Muscle layer of colon (tissue), 2 donors: ENCODE measurements around the gene PJA1.
A peak's percentile ranks its signal among the peaks of the same experiment; 100 is the strongest.

Experiments
- H3K27ac ChIP-seq: one replicate; pipeline ENCODE4 v1.7.0; 2013; ENCODE audit warnings: low read depth, mild to moderate bottlenecking, low read length, moderate library complexity
- H3K27me3 ChIP-seq, 2 donors: one replicate each; pipeline ENCODE4 v1.7.0; 2013; ENCODE audit warnings: low read length in 2 of 2, mild to moderate bottlenecking in 2 of 2; ENCODE audit not compliant: insufficient read depth in 2 of 2, control insufficient read depth in 1 of 2
- H3K36me3 ChIP-seq: one replicate; pipeline ENCODE4 v1.7.0; 2013; ENCODE audit warnings: mild to moderate bottlenecking, low read length; ENCODE audit not compliant: insufficient read depth
- H3K4me1 ChIP-seq: one replicate; pipeline ENCODE4 v1.7.0; 2013; ENCODE audit warnings: mild to moderate bottlenecking, low read length; ENCODE audit not compliant: insufficient read depth
- H3K4me3 ChIP-seq, 2 donors: one replicate each; pipeline ENCODE4 v1.7.0; 2013; ENCODE audit warnings: low read length in 2 of 2, low read depth in 1 of 2, mild to moderate bottlenecking in 1 of 2, moderate library complexity in 1 of 2
- H3K9ac ChIP-seq: one replicate; pipeline ENCODE4 v1.7.0; 2013; ENCODE audit warnings: low read length
- H3K9me3 ChIP-seq: one replicate; pipeline ENCODE4 v1.7.0; 2013; ENCODE audit warnings: mild to moderate bottlenecking, low read length
- donor health status: abdominal sarcoma.
- donor health status: Adenocarcinoma of cecum.

Gene PJA1

GRCh38 chrX:69170319-69170718 lies 5.1 kb upstream of the PJA1 start:
- H3K4me3 ChIP-seq: no peak overlapping the region
- no peak overlapping the region for H3K27ac ChIP-seq
- H3K36me3 ChIP-seq: no peaks in the 10 kb centered on the region
- no peaks in the 10 kb centered on the region for H3K9me3 ChIP-seq
- H3K27me3 ChIP-seq: peaks cover 0 to 3% of the 10 kb centered on the region in 2 donors
- no peaks in the 10 kb centered on the region for H3K4me1 ChIP-seq
- no peak overlapping the region for H3K9ac ChIP-seq

- peaks cover 9% of the 10 kb centered on the region for H3K4me1 ChIP-seq
- peaks cover 0 to 13% of the 10 kb centered on the region in 2 donors for H3K27me3 ChIP-seq
- peak overlapping the region; percentile 47 to 54 for H3K4me3 ChIP-seq
- H3K9me3 ChIP-seq: no peaks in the 10 kb centered on the region
- no peaks in the 10 kb centered on the region for H3K36me3 ChIP-seq
- H3K27ac ChIP-seq: peak overlapping the region; percentile 69
- H3K9ac ChIP-seq: no peak overlapping the region
Measured at GRCh38 chrX:69163936-69164741, 1.1 kb downstream of the PJA1 start.

GRCh38 chrX:69162361-69162865 lies 2.8 kb downstream of the PJA1 start:
- Histone ChIP-seq H3K27ac (no peak overlapping the region), H3K36me3 (no peaks in the 10 kb centered on the region), H3K4me1 (peaks cover 19% of the 10 kb centered on the region), H3K4me3 (no peak overlapping the region), H3K9ac (no peak overlapping the region), H3K9me3 (no peaks in the 10 kb centered on the region), H3K27me3 (peaks cover 0 to 20% of the 10 kb centered on the region in 2 donors)

GRCh38 chrX:69161786-69162349 lies 3.4 kb downstream of the PJA1 start:
- H3K9ac ChIP-seq: no peak overlapping the region
- H3K27me3 ChIP-seq: peaks cover 0 to 20% of the 10 kb centered on the region in 2 donors
- no peak overlapping the region for H3K4me3 ChIP-seq
- no peak overlapping the region for H3K27ac ChIP-seq
- H3K9me3 ChIP-seq: no peaks in the 10 kb centered on the region
- peaks cover 19% of the 10 kb centered on the region for H3K4me1 ChIP-seq
- no peaks in the 10 kb centered on the region for H3K36me3 ChIP-seq

GRCh38 chrX:69161371-69161770 lies 3.9 kb downstream of the PJA1 start:
- no peak overlapping the region for H3K4me3 ChIP-seq
- H3K9ac ChIP-seq: no peak overlapping the region
- peaks cover 19% of the 10 kb centered on the region for H3K4me1 ChIP-seq
- H3K27me3 ChIP-seq: peaks cover 0 to 20% of the 10 kb centered on the region in 2 donors
- H3K27ac ChIP-seq: no peak overlapping the region
- H3K9me3 ChIP-seq: no peaks in the 10 kb centered on the region
- no peaks in the 10 kb centered on the region for H3K36me3 ChIP-seq

GRCh38 chrX:69158166-69158980 lies 6.9 kb downstream of the PJA1 start:
- Histone ChIP-seq H3K36me3 (no peaks in the 10 kb centered on the region), H3K4me1 (peaks cover 15% of the 10 kb centered on the region), H3K27me3 (peaks cover 0 to 32% of the 10 kb centered on the region in 2 donors), H3K4me3 (no peak overlapping the region), H3K9ac (no peak overlapping the region), H3K9me3 (no peaks in the 10 kb centered on the region), H3K27ac (no peak overlapping the region)

GRCh38 chrX:69156638-69157037 lies 8.6 kb downstream of the PJA1 start:
- Histone ChIP-seq H3K27ac (no peak overlapping the region), H3K36me3 (no peaks in the 10 kb centered on the region), H3K27me3 (peaks cover 0 to 27% of the 10 kb centered on the region in 2 donors), H3K4me3 (no peak overlapping the region), H3K9ac (no peak overlapping the region), H3K4me1 (peaks cover 15% of the 10 kb centered on the region), H3K9me3 (no peaks in the 10 kb centered on the region)

GRCh38 chrX:69155786-69156520 lies 9.3 kb downstream of the PJA1 start:
- H3K4me3 ChIP-seq: no peak overlapping the region

GRCh38 chrX:69154051-69154450 lies 11.2 kb downstream of the PJA1 start:
- no peak overlapping the region for H3K9ac ChIP-seq
- peaks cover 10% of the 10 kb centered on the region for H3K4me1 ChIP-seq
- H3K9me3 ChIP-seq: no peaks in the 10 kb centered on the region
- H3K27ac ChIP-seq: no peak overlapping the region
- H3K36me3 ChIP-seq: no peaks in the 10 kb centered on the region
- no peak overlapping the region for H3K4me3 ChIP-seq
- H3K27me3 ChIP-seq: peaks cover 0 to 35% of the 10 kb centered on the region in 2 donors

More at GRCh38 chrX:69155786-69156520, 9.3 kb downstream of the PJA1 start:
- H3K9ac ChIP-seq: no peak overlapping the region
- no peaks in the 10 kb centered on the region for H3K9me3 ChIP-seq
- peaks cover 0 to 22% of the 10 kb centered on the region in 2 donors for H3K27me3 ChIP-seq
- no peaks in the 10 kb centered on the region for H3K36me3 ChIP-seq
- no peak overlapping the region for H3K27ac ChIP-seq
- peaks cover 15% of the 10 kb centered on the region for H3K4me1 ChIP-seq

- H3K4me3 ChIP-seq: no peak overlapping the region
- H3K4me1 ChIP-seq: peaks cover 1% of the 10 kb centered on the region
- peaks cover 0 to 33% of the 10 kb centered on the region in 2 donors for H3K27me3 ChIP-seq
- no peak overlapping the region for H3K9ac ChIP-seq
- no peaks in the 10 kb centered on the region for H3K9me3 ChIP-seq
- no peak overlapping the region for H3K27ac ChIP-seq
- H3K36me3 ChIP-seq: no peaks in the 10 kb centered on the region
Measured at GRCh38 chrX:69153060-69153730, 12.1 kb downstream of the PJA1 start.
